ENCODE results near the gene CCDC88B.

GRCh38 chr11:64341429-64341828, 1.4 kb downstream of the CCDC88B start:
- TF ChIP-seq CTCF (IDR thresholded peaks at IDR 0.05 in 4 of 5, conservative IDR thresholded peaks at IDR 0.05 in 1 of 5) (no peak), POLR2A (IDR thresholded peaks at IDR 0.05) (no peak)
